B cell (primary cell): ENCODE data around the gene LTB4R. TPM values are rescaled to one million over a fixed set of nuclear protein-coding genes. Genes with fewer than 3 reads are reported as not detected.
A peak's percentile ranks its signal among the peaks of the same experiment; 100 is the strongest.

Experiments
- ATAC-seq: fragments of 200-7000 bp; cut with Tn5 transposase; one replicate; pipeline ENCODE4 v1.10.0; 2021; ENCODE audit warnings: low read depth, mild to moderate bottlenecking, moderate number of reproducible peaks, moderate library complexity
- CTCF ChIA-PET: fragments of 350-600 bp; sonication (Branson Sonifier 250); formaldehyde crosslinking; loops from one replicate; lab custom pipeline; 2021; ENCODE audit warnings: antibody characterized with exemption, inconsistent platforms; lab: Charles Lee
- POLR2A ChIA-PET: fragments of 350-600 bp; sonication (Branson Sonifier 250); formaldehyde crosslinking; loops from one replicate; lab custom pipeline; 2021; ENCODE audit warnings: antibody characterized with exemption; lab: Charles Lee
- DNase-seq: peaks from one replicate; pipeline ENCODE4 v3.0.0; 2013
- H2AFZ ChIP-seq: 2 replicates; pipeline ENCODE4 v1.6.1; 2012; ENCODE audit warnings: mild to moderate bottlenecking, low read depth, low read length; ENCODE audit not compliant: insufficient read depth, poor library complexity, severe bottlenecking
- H3K27ac ChIP-seq, 2 donors: 1 replicate in 1 of 2; 2 replicates in 1 of 2; pipeline ENCODE4 v1.5.1; 2012 to 2013; ENCODE audit warnings: low read length in 2 of 2, mild to moderate bottlenecking in 2 of 2, moderate library complexity in 1 of 2
- H3K27me3 ChIP-seq, 4 experiments: fragments of 200-600 bp in 1 of 4; sonication (generic) in 1 of 4; replicated peaks in 1 of 4; 1 replicate in 2 of 4; 2 replicates in 2 of 4; pipeline versions ENCODE4 v1.6.1 to v1.7.0; 2013 to 2016; ENCODE audit warnings: low read length in 3 of 4, mild to moderate bottlenecking in 2 of 4, mixed read lengths in 1 of 4, moderate library complexity in 1 of 4; ENCODE audit not compliant: insufficient read depth in 4 of 4, control insufficient read depth in 3 of 4; ENCODE audit errors: control extremely low read depth in 1 of 4
- H3K36me3 ChIP-seq, 2 experiments: replicated peaks in 1 of 2; 1 replicate in 1 of 2; 2 replicates in 1 of 2; pipeline versions ENCODE4 v1.6.1 to v1.7.1; 2013; ENCODE audit warnings: low read length in 1 of 2; ENCODE audit not compliant: insufficient read depth in 2 of 2, control insufficient read depth in 1 of 2; ENCODE audit errors: control extremely low read depth in 1 of 2, extremely low read depth in 1 of 2
- H3K4me1 ChIP-seq, 2 donors: fragments of 200-600 bp in 1 of 2; sonication (generic) in 1 of 2; 1 replicate in 1 of 2; 2 replicates in 1 of 2; pipeline versions ENCODE4 v1.5.1 to v1.6.1; 2013 to 2017; ENCODE audit warnings: low read length in 2 of 2; ENCODE audit not compliant: control insufficient read depth in 2 of 2, insufficient read depth in 2 of 2
- H3K4me2 ChIP-seq: replicated peaks from 2 replicates; pipeline ENCODE3; 2012; ENCODE audit warnings: mild to moderate bottlenecking, low read depth, low read length; ENCODE audit not compliant: poor library complexity, severe bottlenecking
- H3K4me3 ChIP-seq, 5 experiments: fragments of 200-600 bp in 1 of 5; sonication (generic) in 1 of 5; 1 replicate in 3 of 5; 2 replicates in 2 of 5; pipeline versions ENCODE4 v1.5.1 to v1.7.0; 2011 to 2016; ENCODE audit warnings: low read length in 4 of 5, mild to moderate bottlenecking in 4 of 5, low read depth in 2 of 5, control low read depth in 1 of 5, moderate library complexity in 1 of 5; ENCODE audit not compliant: insufficient read depth in 1 of 5; ENCODE audit errors: control extremely low read depth in 1 of 5, extremely low read depth in 1 of 5
- H3K79me2 ChIP-seq: fragments of 200-600 bp; sonication (generic); one replicate; pipeline ENCODE4 v1.6.0; 2016; ENCODE audit warnings: low read length; ENCODE audit not compliant: control insufficient read depth, insufficient read depth
- H3K9ac ChIP-seq: fragments of 200-600 bp; sonication (generic); 2 replicates; pipeline ENCODE4 v1.6.1; 2017; ENCODE audit warnings: mild to moderate bottlenecking, low read length, moderate library complexity
- H3K9me3 ChIP-seq, 3 donors: one replicate each; pipeline versions ENCODE4 v1.6.1 to v1.7.1; 2013; ENCODE audit warnings: low read length in 2 of 3; ENCODE audit not compliant: control insufficient read depth in 2 of 3, insufficient read depth in 1 of 3; ENCODE audit errors: control extremely low read depth in 1 of 3
- H4K20me1 ChIP-seq: 2 replicates; pipeline ENCODE4 v1.6.0; 2012; ENCODE audit warnings: mild to moderate bottlenecking, low read length; ENCODE audit not compliant: insufficient read depth, control insufficient read depth, poor library complexity, severe bottlenecking
- H3K27ac Mint-ChIP-seq: one replicate; pipeline ENCODE4 v1.8.0; 2021; ENCODE audit warnings: mixed read lengths
- H3K27me3 Mint-ChIP-seq: one replicate; pipeline ENCODE4 v1.8.0; 2021; ENCODE audit warnings: mixed read lengths
- H3K4me1 Mint-ChIP-seq: one replicate; pipeline ENCODE4 v1.8.0; 2021; ENCODE audit warnings: mixed read lengths
- H3K4me3 Mint-ChIP-seq: one replicate; pipeline ENCODE4 v1.8.0; 2021; ENCODE audit warnings: mixed read lengths
- H3K9me3 Mint-ChIP-seq: one replicate; pipeline ENCODE4 v1.8.0; 2022; ENCODE audit warnings: mixed read lengths; ENCODE audit not compliant: insufficient read depth
- EZH2 ChIP-seq: IDR thresholded peaks from 2 replicates; pipeline ENCODE4 v1.6.1; 2012; ENCODE audit warnings: borderline replicate concordance, low read depth, mild to moderate bottlenecking, moderate library complexity, low read length; ENCODE audit not compliant: insufficient read depth, poor library complexity, severe bottlenecking
- WGBS: methylation state at CpG from one replicate; pipeline ENCODE4 v1.1.5; 2013; ENCODE audit warnings: missing lambda C conversion rate; ENCODE audit not compliant: insufficient coverage; 5-methylcytosine and 5-hydroxymethylcytosine counted together
- intact Hi-C: fragments of 100-400 bp; cut with micrococcal nuclease; formaldehyde crosslinking; loops from one replicate; pipeline ENCODE4 v1.10.0; 2022
- polyA plus RNA-seq: library from polyadenylated mRNA; depleted of rRNA; stranded (reverse); fragments of >200 nt; gene quantifications from 2 replicates; pipeline ENCODE4 v1.2.3, GENCODE V29; 2012
- total RNA-seq, 2 donors: library from RNA; stranded (reverse); fragments of 120-200 nt in 1 of 2; gene quantifications; 1 replicate in 1 of 2; 2 replicates in 1 of 2; pipeline versions ENCODE4 v1.2.3 to v1.2.4, GENCODE V29; 2013 to 2022
- TF ChIP-seq, protein P1 (sequence below): fragments of 200-600 bp; IDR thresholded peaks from one replicate; pipeline ENCODE4 v1.8.0; 2022; ENCODE audit warnings: antibody characterized with exemption, mild to moderate bottlenecking

Gene LTB4R
- total and polyA plus RNA-seq, 2 donors (not counting 1 experiment from before 2014, with no cell fraction given), result 8.8 to 19.1 TPM

DNA sequence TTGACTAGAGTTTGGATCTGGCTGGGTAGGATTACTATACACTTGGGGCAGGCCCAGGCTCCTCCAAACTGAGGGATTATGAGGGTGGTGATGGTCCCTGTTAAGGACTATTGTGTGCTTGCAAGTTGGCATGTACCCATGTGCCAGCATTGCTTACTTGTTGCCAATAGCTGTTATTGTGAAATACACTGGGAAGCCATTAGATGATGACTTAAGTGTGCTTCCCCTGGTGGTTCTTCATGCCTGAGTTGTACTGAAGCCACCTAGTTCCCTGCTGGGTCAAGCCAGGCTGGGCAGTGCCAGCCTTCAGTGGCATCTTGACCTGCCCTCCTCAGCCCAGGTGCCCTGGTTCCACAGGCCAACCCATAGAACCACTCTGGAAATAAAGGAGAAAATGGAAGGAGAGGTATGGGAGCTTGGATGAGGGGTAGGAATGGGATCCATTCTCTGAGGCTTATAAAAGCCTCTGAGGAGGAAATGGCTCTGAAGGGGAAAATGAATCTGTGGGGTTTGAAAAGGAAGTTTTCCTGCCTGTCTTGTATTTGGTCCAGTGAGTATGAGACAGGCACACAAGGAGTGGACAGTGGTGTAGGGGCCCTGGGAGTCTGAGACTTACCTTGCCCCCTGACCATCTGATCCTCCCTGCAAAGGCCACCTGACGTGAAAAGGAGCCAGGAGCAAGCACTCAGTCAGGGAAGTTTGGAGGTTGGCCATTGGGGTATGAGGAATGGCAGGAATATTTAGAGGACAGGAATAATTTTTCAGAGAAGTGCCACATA lies 724 bp downstream of the LTB4R start:
- Mint-ChIP-seq H3K4me1 (peaks cover 61% of the 10 kb centered on the region), H3K27ac (peak overlapping the region; percentile 91), H3K27me3 (no peaks in the 10 kb centered on the region), H3K9me3 (no peaks in the 10 kb centered on the region), H3K4me3 (peak overlapping the region; percentile 84)
- H3K27ac ChIP-seq, result peak overlapping the region; percentile 65 to 83
- DNase-seq (no peak), ATAC-seq (no peak)
- H4K20me1 ChIP-seq, result peaks cover 32% of the 10 kb centered on the region
- no CpG with 5 or more reads among the region's 1 CpG for WGBS
- POLR2A ChIA-PET, result interaction anchor here (0.6 to 2.0 kb wide), 8 partner anchors 12 to 119 kb away, joined by 3 to 17 read pairs (median 6); partner anchors contain the start of genes CHMP4A, DHRS1, KHNYN and NOP9
- H3K79me2 ChIP-seq, result peaks cover 16% of the 10 kb centered on the region
- H3K9ac ChIP-seq, result peak overlapping the region; percentile 70
- H3K9me3 ChIP-seq, result no peaks in the 10 kb centered on the region
- H3K27me3 ChIP-seq, result no peaks in the 10 kb centered on the region
- H3K36me3 ChIP-seq, result peaks cover 0 to 15% of the 10 kb centered on the region in 2 experiments
- peak overlapping the region; percentile 8 to 71 (median 57) for H3K4me3 ChIP-seq
- TF ChIP-seq, protein P1, sequence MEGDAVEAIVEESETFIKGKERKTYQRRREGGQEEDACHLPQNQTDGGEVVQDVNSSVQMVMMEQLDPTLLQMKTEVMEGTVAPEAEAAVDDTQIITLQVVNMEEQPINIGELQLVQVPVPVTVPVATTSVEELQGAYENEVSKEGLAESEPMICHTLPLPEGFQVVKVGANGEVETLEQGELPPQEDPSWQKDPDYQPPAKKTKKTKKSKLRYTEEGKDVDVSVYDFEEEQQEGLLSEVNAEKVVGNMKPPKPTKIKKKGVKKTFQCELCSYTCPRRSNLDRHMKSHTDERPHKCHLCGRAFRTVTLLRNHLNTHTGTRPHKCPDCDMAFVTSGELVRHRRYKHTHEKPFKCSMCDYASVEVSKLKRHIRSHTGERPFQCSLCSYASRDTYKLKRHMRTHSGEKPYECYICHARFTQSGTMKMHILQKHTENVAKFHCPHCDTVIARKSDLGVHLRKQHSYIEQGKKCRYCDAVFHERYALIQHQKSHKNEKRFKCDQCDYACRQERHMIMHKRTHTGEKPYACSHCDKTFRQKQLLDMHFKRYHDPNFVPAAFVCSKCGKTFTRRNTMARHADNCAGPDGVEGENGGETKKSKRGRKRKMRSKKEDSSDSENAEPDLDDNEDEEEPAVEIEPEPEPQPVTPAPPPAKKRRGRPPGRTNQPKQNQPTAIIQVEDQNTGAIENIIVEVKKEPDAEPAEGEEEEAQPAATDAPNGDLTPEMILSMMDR, result no peak
- no peak for TF ChIP-seq EZH2
- H3K4me2 ChIP-seq, result peak overlapping the region; percentile 92
- peak overlapping the region; percentile 82 for H2AFZ ChIP-seq
- intact Hi-C loops, result loop anchor here (1.0 to 5.0 kb wide), 4 partner anchors 20 to 300 kb away; partner anchors contain the start of gene TINF2
- peaks cover 38 to 57% of the 10 kb centered on the region in 2 donors for H3K4me1 ChIP-seq
- CTCF ChIA-PET, result interaction anchor here (1.3 to 9.4 kb wide), 11 partner anchors 9 to 124 kb away, joined by 3 to 112 read pairs (median 7); partner anchors contain the start of genes CBLN3, KHNYN, MDP1 and RABGGTA
